Transverse colon (tissue), 4 donors: ENCODE data around the gene CPNE8. TPM values are rescaled to one million over a fixed set of nuclear protein-coding genes. Genes with fewer than 3 reads are reported as not detected.

ENCODE experiments used
- DNase-seq: peaks from one replicate; pipeline ENCODE4 v3.0.0-alpha.2; 2019
- H3K27ac ChIP-seq, 4 donors: fragments of 200-600 bp; sonication (generic); 2 replicates each; pipeline ENCODE4 v1.5.1; 2016 to 2018; ENCODE audit warnings: inconsistent platforms in 4 of 4
- H3K27me3 ChIP-seq: fragments of 200-600 bp; sonication (generic); 2 replicates; pipeline ENCODE4 v1.5.1; 2017; ENCODE audit warnings: inconsistent platforms
- H3K36me3 ChIP-seq, 4 donors: fragments of 200-600 bp; sonication (generic); 2 replicates each; pipeline ENCODE4 v1.5.1; 2017 to 2019; ENCODE audit warnings: inconsistent platforms in 4 of 4
- H3K4me1 ChIP-seq, 4 donors: fragments of 200-600 bp; sonication (generic); 2 replicates each; pipeline ENCODE4 v1.5.1; 2017 to 2020; ENCODE audit warnings: inconsistent platforms in 4 of 4
- H3K4me3 ChIP-seq, 4 donors: fragments of 200-600 bp; sonication (generic); 1 replicate in 1 of 4; 2 replicates in 3 of 4; pipeline versions ENCODE4 v1.5.1 to v1.6.1; 2017 to 2019; ENCODE audit warnings: inconsistent platforms in 4 of 4
- H3K9me3 ChIP-seq, 2 donors: fragments of 200-600 bp; sonication (generic); 2 replicates each; pipeline ENCODE4 v1.5.1; 2017 to 2019; ENCODE audit warnings: inconsistent platforms in 2 of 2
- CTCF ChIP-seq, 5 experiments: fragments of 200-600 bp in 3 of 5; fragments of 450-650 bp in 2 of 5; sonication (generic) in 3 of 5; IDR thresholded peaks; 1 replicate in 2 of 5; 2 replicates in 3 of 5; pipeline ENCODE4 v1.5.1; 2016 to 2017; ENCODE audit warnings: antibody characterized with exemption in 5 of 5, inconsistent platforms in 3 of 5, mild to moderate bottlenecking in 2 of 5, moderate library complexity in 1 of 5
- EP300 ChIP-seq: sonication (generic); formaldehyde crosslinking; IDR thresholded peaks from one replicate; pipeline ENCODE4 v1.6.1; 2017; ENCODE audit warnings: antibody characterized with exemption, low read depth
- POLR2A ChIP-seq: fragments of 450-650 bp; IDR thresholded peaks from one replicate; pipeline ENCODE4 v1.6.1; 2016; ENCODE audit warnings: antibody characterized with exemption, mild to moderate bottlenecking, moderate library complexity
- POLR2AphosphoS5 ChIP-seq, 3 donors: sonication (generic); formaldehyde crosslinking; IDR thresholded peaks; one replicate each; pipeline ENCODE4 v1.6.1; 2016; ENCODE audit warnings: antibody characterized with exemption in 3 of 3
- WGBS, 2 donors: methylation state at CpG; one replicate each; pipeline ENCODE4 v1.1.5; 2018; ENCODE audit warnings: low coverage in 1 of 2; 5-methylcytosine and 5-hydroxymethylcytosine counted together
- in situ Hi-C, 4 donors: fragments of 200-750 bp; cut with MboI; loops; one replicate each; pipeline versions ENCODE4 v1.15.0 to v1.15.1; 2017; ENCODE audit warnings: low sequenced_read_pairs in 3 of 4, low pct_ligation_motif_present in 1 of 4, low pct_unique_long_range_greater_than_20kb in 1 of 4
- intact Hi-C: fragments of 100-400 bp; cut with DNase I; formaldehyde crosslinking; loops from one replicate; pipeline ENCODE4 v1.15.1; 2023; ENCODE audit warnings: low total_unique reads
- total RNA-seq, 4 donors: library from RNA; depleted of rRNA; stranded (reverse); fragments of >200 nt; gene quantifications; one replicate each; pipeline ENCODE4 v1.1.0, GENCODE V29; 2016

The CPNE8 gene
- total RNA-seq, 4 donors from 2014 or later: 5.4 to 33.3 (median 24.8) TPM

- no peaks in the 10 kb centered on the region for H3K36me3 ChIP-seq
- no peak overlapping the region for H3K27ac ChIP-seq
- 88% methylated on average over 1 of the region's 1 CpG for WGBS, 2 donors
- TF ChIP-seq CTCF (IDR thresholded peaks at IDR 0.05) (no peak), POLR2A (no peak), EP300 (no peak), POLR2AphosphoS5 (IDR thresholded peaks at IDR 0.05) (no peak)
- in situ Hi-C loops: loop anchor here in 2 of 4 donors (10.0 to 25.0 kb wide), 2 partner anchors 236 to 243 kb away; partner anchors contain the start of gene CPNE8 (in 2 of the 2)
- H3K27me3 ChIP-seq: no peaks in the 10 kb centered on the region
- no peak for DNase-seq
- no peaks in the 10 kb centered on the region for H3K9me3 ChIP-seq
- intact Hi-C loops: no loop called here
- no peak overlapping the region for H3K4me3 ChIP-seq
- no peaks in the 10 kb centered on the region for H3K4me1 ChIP-seq
Observed at GRCh38 chr12:38669081-38669480, 236.3 kb downstream of the CPNE8 start.

GRCh38 chr12:38666425-38666824 lies 239.0 kb downstream of the CPNE8 start:
- Histone ChIP-seq H3K9me3 (peaks cover 6 to 9% of the 10 kb centered on the region in 2 donors), H3K27ac (no peak overlapping the region), H3K36me3 (peaks cover 0 to 12% (median 0%) of the 10 kb centered on the region in 4 donors), H3K4me1 (no peaks in the 10 kb centered on the region), H3K4me3 (peak overlapping the region in 1 of 4 donors; percentile 0), H3K27me3 (no peaks in the 10 kb centered on the region)
- intact Hi-C loops: no loop called here
- WGBS, 2 donors: 50 to 66% methylated on average over 6 of the region's 6 CpGs
- TF ChIP-seq POLR2AphosphoS5 (IDR thresholded peaks at IDR 0.05): no peak
- TF ChIP-seq CTCF (IDR thresholded peaks at IDR 0.05): no peak
- TF ChIP-seq POLR2A: no peak
- TF ChIP-seq EP300: no peak
- in situ Hi-C loops: loop anchor here in 2 of 4 donors (10.0 to 25.0 kb wide), 2 partner anchors 238 to 246 kb away; partner anchors contain the start of gene CPNE8 (in 2 of the 2)
- no peak for DNase-seq

GRCh38 chr12:38664661-38665269 lies 240.6 kb downstream of the CPNE8 start:
- intact Hi-C loops (no loop called here), in situ Hi-C loops (loop anchor here in 2 of 4 donors (10.0 to 25.0 kb wide), 2 partner anchors 240 to 248 kb away; partner anchors contain the start of gene CPNE8 (in 2 of the 2))
- peaks cover 8 to 9% of the 10 kb centered on the region in 2 donors for H3K9me3 ChIP-seq
- no peak overlapping the region for H3K4me3 ChIP-seq
- H3K27ac ChIP-seq: no peak overlapping the region
- no peaks in the 10 kb centered on the region for H3K4me1 ChIP-seq
- no peaks in the 10 kb centered on the region for H3K27me3 ChIP-seq
- peaks cover 0 to 12% (median 0%) of the 10 kb centered on the region in 4 donors for H3K36me3 ChIP-seq
- TF ChIP-seq CTCF (IDR thresholded peaks at IDR 0.05) (peak; percentile 23 to 46 (median 39)), POLR2AphosphoS5 (IDR thresholded peaks at IDR 0.05) (no peak), EP300 (no peak)
- peak; percentile 14 for DNase-seq

GRCh38 chr12:38662829-38663228 lies 242.6 kb downstream of the CPNE8 start:
- no peak for DNase-seq
- H3K4me3 ChIP-seq: no peak overlapping the region
- in situ Hi-C loops: loop anchor here in 2 of 4 donors (10.0 to 25.0 kb wide), 2 partner anchors 242 to 249 kb away; partner anchors contain the start of gene CPNE8 (in 2 of the 2)
- H3K4me1 ChIP-seq: no peaks in the 10 kb centered on the region
- peaks cover 0 to 12% (median 0%) of the 10 kb centered on the region in 4 donors for H3K36me3 ChIP-seq
- peaks cover 8 to 9% of the 10 kb centered on the region in 2 donors for H3K9me3 ChIP-seq
- no peak for TF ChIP-seq POLR2AphosphoS5 (IDR thresholded peaks at IDR 0.05)
- H3K27me3 ChIP-seq: no peaks in the 10 kb centered on the region
- H3K27ac ChIP-seq: no peak overlapping the region
- intact Hi-C loops: no loop called here
